OCI-LY3 (cell line): Measurements from ENCODE around the gene BRSK2.

Experiments used
- H2AFZ ChIP-seq: fragments of 200-600, 300-600 bp; shearing (Covaris generic); 2 replicates; pipeline ENCODE4 v1.6.0; 2014; ENCODE audit warnings: antibody characterized with exemption, low read depth, low read length
- H3K27ac ChIP-seq: fragments of 200-600, 300-600 bp; sonication (generic); 2 replicates; pipeline ENCODE4 v1.5.1; 2014; ENCODE audit warnings: mild to moderate bottlenecking, low read length, moderate library complexity, mixed read lengths
- H3K27me3 ChIP-seq: fragments of 200-600, 300-600 bp; sonication (generic); 2 replicates; pipeline ENCODE4 v1.6.1; 2014; ENCODE audit warnings: low read depth, low read length, mixed read lengths
- H3K36me3 ChIP-seq: fragments of 200-600, 300-600 bp; sonication (generic); replicated peaks from 2 replicates; pipeline ENCODE3; 2014; ENCODE audit warnings: low read depth, low read length, mixed read lengths
- H3K4me1 ChIP-seq: fragments of 300-600, 200-600 bp; sonication (generic); 2 replicates; pipeline ENCODE4 v1.6.1; 2014; ENCODE audit warnings: low read length, mixed read lengths
- H3K4me2 ChIP-seq: fragments of 200-600, 300-600 bp; sonication (generic); 2 replicates; pipeline ENCODE4 v1.6.1; 2014; ENCODE audit warnings: low read length, mixed read lengths
- H3K4me3 ChIP-seq: fragments of 300-600, 200-600 bp; sonication (generic); 2 replicates; pipeline ENCODE4 v1.5.1; 2014; ENCODE audit warnings: antibody characterized with exemption, mild to moderate bottlenecking, low read length, moderate library complexity
- H3K79me2 ChIP-seq: fragments of 300-600, 200-600 bp; shearing (Covaris generic); 2 replicates; pipeline ENCODE4 v1.6.1; 2014; ENCODE audit warnings: mild to moderate bottlenecking, low read length, mixed read lengths
- H3K9ac ChIP-seq: fragments of 300-600, 200-600 bp; shearing (Covaris generic); 2 replicates; pipeline ENCODE4 v1.6.0; 2014; ENCODE audit warnings: mild to moderate bottlenecking, low read length, moderate library complexity
- H3K9me3 ChIP-seq: fragments of 200-600, 300-600 bp; shearing (Covaris generic); 2 replicates; pipeline ENCODE4 v1.6.1; 2014; ENCODE audit warnings: low read length, mixed read lengths; ENCODE audit not compliant: insufficient read depth
- H4K20me1 ChIP-seq: fragments of 200-600, 300-600 bp; sonication (generic); 2 replicates; pipeline ENCODE4 v1.6.1; 2016; ENCODE audit warnings: low read length, mixed read lengths; ENCODE audit not compliant: insufficient read depth
- EZH2phosphoT487 ChIP-seq: fragments of 200-600 bp; shearing (Covaris generic); IDR thresholded peaks from 2 replicates; pipeline ENCODE4 v1.6.1; 2018; ENCODE audit warnings: antibody characterized with exemption, mixed run types, low read depth
- TF ChIP-seq, protein P1 (sequence below): fragments of 200-600, 300-600 bp; sonication (generic); IDR thresholded peaks from 2 replicates; pipeline ENCODE4 v1.5.1; 2014; ENCODE audit warnings: antibody characterized with exemption, low read length, low read depth

BRSK2 gene

DNA sequence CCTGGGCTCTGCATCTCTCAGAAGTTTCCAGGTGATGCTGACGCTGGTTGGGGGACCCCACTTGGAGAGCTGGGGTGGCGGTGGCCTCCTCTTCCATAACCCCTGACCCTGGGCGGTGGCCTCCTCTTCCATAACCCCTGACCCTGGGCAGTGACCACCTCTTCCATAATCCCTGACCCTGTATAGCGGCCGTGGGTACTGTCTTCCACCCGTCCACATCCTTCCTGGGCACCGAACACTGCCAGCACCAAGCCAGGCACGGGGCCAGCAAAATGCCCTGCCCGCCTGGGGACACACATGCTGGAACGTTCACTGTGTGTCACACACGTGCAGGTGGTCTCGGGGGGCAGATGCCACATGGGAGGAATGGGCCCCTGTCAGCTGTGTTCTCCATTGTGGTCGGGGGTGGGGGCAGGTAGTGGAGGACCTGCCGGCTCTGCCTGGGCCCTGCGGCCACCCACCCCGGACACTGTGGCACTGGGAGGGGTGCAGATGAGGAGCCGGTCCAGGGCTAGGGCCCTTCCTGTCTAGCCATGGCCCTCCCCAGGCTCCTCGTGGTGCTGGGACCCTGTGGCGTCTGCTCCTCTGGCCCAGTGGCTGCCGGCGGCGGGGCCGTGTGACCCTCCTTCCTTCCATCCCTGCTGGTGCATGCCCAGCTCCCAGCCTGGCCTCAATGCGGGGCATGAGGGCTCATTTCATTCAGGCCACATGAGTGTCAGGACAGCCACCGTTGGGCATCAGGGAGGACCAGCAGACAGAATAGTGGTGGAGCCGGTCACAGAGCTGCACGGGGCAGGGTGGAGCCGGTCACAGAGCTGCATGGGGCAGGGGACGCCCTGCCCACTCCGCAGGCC is 10.8 kb downstream of the BRSK2 start:
- H3K9ac ChIP-seq: no peak overlapping the region
- H3K4me2 ChIP-seq: no peak overlapping the region

DNA sequence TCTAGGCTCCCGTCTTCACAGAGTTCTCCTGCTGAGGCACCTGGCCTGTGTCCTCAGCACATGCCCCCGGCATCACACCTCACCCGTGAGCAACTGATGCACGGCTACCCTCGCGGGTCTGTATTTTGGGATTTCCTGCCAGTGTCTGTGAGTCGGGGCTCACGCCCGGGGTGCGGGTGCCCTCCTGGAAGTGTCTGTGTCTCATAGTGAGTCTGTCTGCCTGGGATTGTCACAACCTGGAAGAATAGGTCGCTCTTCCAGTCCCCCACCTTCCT is 11.4 kb downstream of the BRSK2 start:
- Histone ChIP-seq H3K36me3 (no peaks in the 10 kb centered on the region), H3K27me3 (no peaks in the 10 kb centered on the region), H3K4me2 (no peak overlapping the region), H3K9me3 (no peaks in the 10 kb centered on the region), H3K27ac (no peak overlapping the region), H3K9ac (no peak overlapping the region), H2AFZ (no peak overlapping the region), H3K4me3 (no peak overlapping the region), H4K20me1 (no peaks in the 10 kb centered on the region), H3K4me1 (no peaks in the 10 kb centered on the region), H3K79me2 (no peaks in the 10 kb centered on the region)
- TF ChIP-seq, protein P1, sequence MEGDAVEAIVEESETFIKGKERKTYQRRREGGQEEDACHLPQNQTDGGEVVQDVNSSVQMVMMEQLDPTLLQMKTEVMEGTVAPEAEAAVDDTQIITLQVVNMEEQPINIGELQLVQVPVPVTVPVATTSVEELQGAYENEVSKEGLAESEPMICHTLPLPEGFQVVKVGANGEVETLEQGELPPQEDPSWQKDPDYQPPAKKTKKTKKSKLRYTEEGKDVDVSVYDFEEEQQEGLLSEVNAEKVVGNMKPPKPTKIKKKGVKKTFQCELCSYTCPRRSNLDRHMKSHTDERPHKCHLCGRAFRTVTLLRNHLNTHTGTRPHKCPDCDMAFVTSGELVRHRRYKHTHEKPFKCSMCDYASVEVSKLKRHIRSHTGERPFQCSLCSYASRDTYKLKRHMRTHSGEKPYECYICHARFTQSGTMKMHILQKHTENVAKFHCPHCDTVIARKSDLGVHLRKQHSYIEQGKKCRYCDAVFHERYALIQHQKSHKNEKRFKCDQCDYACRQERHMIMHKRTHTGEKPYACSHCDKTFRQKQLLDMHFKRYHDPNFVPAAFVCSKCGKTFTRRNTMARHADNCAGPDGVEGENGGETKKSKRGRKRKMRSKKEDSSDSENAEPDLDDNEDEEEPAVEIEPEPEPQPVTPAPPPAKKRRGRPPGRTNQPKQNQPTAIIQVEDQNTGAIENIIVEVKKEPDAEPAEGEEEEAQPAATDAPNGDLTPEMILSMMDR: no peak
- TF ChIP-seq EZH2phosphoT487: no peak

More for the DNA sequence above, 10.8 kb downstream of the BRSK2 start:
- no peak for TF ChIP-seq EZH2phosphoT487
- TF ChIP-seq, protein P1: no peak
- Histone ChIP-seq H3K4me3 (no peak overlapping the region), H2AFZ (no peak overlapping the region), H3K79me2 (no peaks in the 10 kb centered on the region), H3K27ac (no peak overlapping the region), H3K4me1 (no peaks in the 10 kb centered on the region), H3K27me3 (no peaks in the 10 kb centered on the region), H3K9me3 (no peaks in the 10 kb centered on the region), H4K20me1 (no peaks in the 10 kb centered on the region), H3K36me3 (no peaks in the 10 kb centered on the region)

DNA sequence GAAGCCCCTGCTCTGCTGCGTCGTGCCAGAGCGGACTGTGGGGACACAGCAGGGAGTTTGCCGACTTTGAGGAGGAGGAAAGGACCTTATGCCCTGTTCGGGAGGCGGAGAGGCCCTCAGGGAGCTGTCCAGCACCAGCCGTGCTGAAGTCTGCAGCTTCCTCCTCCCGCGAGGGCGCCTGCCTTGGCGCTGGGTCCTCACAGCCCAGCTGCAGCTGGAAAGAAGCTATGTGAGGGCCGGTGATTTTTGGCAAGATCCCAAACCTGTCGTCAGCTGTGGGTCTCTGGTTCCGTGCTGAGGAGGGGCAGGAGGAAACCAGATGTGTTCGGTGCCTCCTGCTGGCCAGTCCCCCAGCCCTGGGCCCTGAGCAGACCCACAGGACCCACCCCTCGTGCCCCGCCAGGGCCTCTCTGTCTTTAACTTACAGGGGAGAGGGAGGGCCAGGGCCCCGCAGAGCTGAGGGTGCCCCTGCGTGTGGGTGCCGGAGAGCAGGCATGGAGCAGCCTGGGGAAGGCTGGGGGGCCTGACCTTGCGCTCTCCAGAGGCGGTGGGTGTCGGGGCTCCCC is 12.0 kb downstream of the BRSK2 start:
- no peaks in the 10 kb centered on the region for H3K9me3 ChIP-seq
- H3K27ac ChIP-seq: no peak overlapping the region
- no peak for TF ChIP-seq EZH2phosphoT487
- no peaks in the 10 kb centered on the region for H3K79me2 ChIP-seq
- no peaks in the 10 kb centered on the region for H3K27me3 ChIP-seq
- H2AFZ ChIP-seq: no peak overlapping the region
- no peak overlapping the region for H3K9ac ChIP-seq
- no peak overlapping the region for H3K4me3 ChIP-seq
- H3K4me2 ChIP-seq: no peak overlapping the region
- no peaks in the 10 kb centered on the region for H3K36me3 ChIP-seq
- H3K4me1 ChIP-seq: no peaks in the 10 kb centered on the region
- no peaks in the 10 kb centered on the region for H4K20me1 ChIP-seq

DNA sequence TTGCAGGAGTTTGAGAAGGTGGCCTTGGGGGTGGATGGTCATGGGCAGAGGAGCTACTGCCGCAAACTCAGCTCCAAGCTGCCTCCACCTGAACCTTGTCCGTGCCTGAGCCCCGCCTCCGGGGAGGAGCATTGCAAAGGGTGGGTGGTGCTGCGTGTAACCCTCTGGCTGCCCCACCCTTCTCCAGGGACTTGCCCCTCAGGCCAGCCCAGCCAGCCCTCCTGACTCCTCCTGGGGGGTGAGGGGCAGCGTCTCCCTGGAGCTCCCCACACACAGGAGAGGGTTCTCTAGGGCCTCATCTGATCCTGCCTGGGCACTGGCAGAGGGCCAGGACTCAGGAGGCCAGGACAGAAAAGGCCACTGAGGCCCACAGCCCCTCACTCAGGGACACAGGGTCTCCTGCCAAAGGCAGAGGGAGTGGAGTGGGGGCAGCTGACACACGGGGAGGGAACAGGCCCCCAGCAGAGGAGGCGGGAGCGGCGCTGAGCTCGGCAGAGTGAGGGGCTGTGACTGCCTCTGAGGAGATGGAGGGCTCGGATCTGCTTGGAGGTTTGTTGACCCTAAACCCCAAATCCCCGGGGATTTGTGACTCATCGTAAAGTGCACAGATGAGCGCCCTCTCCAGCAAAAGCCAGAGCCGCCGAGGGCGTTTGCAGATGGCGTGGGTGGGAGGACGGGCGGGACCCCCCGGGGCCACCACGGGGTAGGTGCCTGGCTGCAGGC is 12.8 kb downstream of the BRSK2 start:
- no peak overlapping the region for H3K9ac ChIP-seq
- H3K4me1 ChIP-seq: no peaks in the 10 kb centered on the region
- no peaks in the 10 kb centered on the region for H3K27me3 ChIP-seq
- no peaks in the 10 kb centered on the region for H3K79me2 ChIP-seq
- H3K4me2 ChIP-seq: no peak overlapping the region
- no peaks in the 10 kb centered on the region for H3K36me3 ChIP-seq
- H3K27ac ChIP-seq: no peak overlapping the region
- H3K4me3 ChIP-seq: no peak overlapping the region
- TF ChIP-seq EZH2phosphoT487: no peak
- TF ChIP-seq, protein P1: no peak
- H2AFZ ChIP-seq: no peak overlapping the region
- H4K20me1 ChIP-seq: no peaks in the 10 kb centered on the region
- H3K9me3 ChIP-seq: no peaks in the 10 kb centered on the region
